NCI-H748 treated with DMSO at 0.1 percent for 48 hours (cell line): ENCODE data around the gene CD1B.
"Not testable (repeated sequence)": the region's sequence is repeated elsewhere in the genome, so short reads cannot be mapped to it uniquely, and the experiment has no call there.

Experiments
- DNase-seq: peaks from one replicate; lab custom pipeline; 2025; lab: John Stamatoyannopoulos, UW

CD1B gene

DNA sequence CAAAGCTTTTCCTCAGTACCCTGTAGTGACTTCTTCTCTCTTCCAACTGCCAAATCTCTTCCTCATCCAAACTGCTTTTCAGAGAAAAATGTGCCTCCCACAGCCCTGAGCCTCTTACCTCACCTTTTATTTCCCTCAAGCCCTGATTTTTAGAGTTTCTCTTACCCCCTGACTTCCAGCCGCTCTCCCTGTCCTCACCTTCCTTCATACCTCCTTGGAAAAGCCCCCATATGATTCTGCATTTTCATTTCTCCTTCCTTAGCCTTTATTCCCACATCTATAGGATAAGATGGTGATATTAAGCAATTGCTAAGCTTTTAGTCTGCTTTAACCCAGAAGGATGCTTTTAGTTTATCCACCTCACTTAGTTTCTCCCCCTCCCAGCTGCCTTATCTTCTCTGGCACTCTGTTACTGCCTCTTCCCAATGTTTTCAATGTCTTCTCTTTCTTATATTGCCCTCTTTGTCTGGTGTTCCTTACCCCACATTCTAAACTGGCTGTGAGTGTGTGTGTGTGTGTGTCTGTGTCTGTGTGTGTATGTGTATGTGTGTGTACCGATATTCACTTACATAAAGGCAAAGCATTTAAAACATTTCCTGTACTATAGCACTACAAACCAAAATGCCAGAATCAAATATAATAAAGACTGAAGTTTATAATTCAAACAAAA is at the start of gene CD1B:
TSS of gene CD1B (minus strand) at position 51 of the 670 bp plus-strand sequence. CDS start 108 bp downstream, outside the sequence.
- DNase-seq = no peak

DNA sequence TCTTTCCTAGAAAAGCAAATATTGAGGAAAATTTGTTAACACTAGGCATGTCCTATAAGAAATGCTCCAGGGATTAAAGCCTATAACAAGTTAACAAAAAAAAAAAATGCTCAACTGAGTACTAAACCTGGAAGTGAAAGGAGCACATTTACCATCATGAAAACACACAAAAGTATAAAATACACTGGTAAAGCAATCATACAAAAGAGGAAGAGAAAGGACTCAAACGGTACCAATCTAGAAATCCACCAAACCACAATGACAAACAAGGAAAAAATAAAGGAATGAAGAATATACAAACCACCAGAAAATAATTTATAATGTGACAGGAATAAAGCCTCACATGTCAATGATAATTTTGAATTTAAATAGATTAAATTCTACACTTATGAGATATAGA is 43.5 kb upstream of the CD1B start:
- no peak for DNase-seq

GRCh38 chr1:158374101-158374500 is 42.8 kb upstream of the CD1B start:
- not testable (repeated sequence) for DNase-seq

DNA sequence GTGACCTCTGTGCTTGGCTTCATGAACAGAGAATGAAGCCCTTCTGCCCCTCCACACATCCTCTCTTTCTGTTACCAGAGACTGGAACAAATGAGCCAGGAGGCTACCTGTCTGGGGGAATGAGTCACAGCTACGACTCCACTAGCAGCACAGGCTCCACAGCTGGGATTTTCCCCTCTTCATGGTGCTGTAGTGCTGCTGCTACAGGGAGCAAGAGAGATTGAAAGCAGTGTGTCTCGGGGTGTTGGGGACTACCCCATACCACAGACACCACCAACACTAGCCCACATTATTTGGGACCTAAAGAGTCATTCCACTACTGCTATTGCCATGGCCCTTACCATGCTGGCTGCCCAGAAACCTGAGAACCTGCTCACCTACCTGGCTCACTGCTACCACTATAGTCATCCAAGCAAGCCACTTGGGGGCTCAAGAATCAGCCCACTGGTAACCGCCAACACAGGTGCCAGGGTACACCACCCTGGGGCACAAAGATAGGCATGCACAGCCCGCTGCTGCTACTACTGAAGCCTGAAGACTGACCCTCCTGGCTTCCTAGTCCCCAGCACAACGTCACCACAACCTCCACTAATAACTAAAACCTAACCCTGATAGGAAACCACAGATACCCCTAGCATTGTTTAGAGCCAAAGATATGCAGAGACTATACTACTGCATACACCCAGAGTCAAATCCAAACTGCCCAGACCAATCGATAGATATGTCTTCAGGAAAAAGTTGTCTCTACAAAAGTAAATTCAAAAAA is 40.0 kb upstream of the CD1B start:
- no peak for DNase-seq

GRCh38 chr1:158366783-158367182 is 35.5 kb upstream of the CD1B start:
- no peak for DNase-seq

- no peak for DNase-seq
These were observed 31.6 kb upstream of the CD1B start for GRCh38 chr1:158362941-158363340.

DNA sequence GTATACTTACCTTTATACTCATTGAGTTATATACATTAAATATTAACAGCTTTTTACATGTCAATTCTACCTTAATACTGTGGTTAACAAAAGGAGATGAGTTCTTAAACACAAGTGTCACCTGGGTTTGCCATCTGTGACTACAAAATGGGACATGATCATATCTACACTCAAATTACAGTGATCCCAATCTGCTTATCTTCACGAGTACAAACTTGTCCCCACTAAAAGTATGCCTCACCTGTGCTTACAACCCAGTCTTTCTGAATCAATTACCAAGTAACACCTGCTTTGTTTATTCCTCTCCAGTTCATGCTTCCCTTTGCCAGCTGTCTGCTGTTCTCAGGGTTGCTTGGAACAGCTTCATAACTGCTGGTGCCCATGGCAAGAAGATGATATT is 31.2 kb upstream of the CD1B start:
- DNase-seq = no peak

DNA sequence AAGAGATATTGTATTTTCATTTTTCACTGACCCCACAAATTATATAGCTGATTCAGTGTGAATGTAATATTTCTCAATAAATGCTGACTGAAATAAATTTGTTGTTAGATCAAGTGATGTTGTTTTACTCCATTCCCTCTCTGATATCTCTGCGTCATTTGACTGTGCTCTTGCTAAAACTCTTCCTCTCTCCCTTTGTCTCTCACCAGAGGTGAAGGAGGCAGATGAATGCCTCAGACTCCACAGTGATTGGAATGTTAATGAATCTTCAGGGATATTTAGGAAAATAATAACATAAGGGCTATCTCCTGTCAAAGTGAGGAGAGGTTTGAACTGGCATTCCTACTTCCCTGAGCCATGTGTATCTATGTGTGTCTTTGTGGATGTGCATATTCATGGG is 26.1 kb upstream of the CD1B start:
- DNase-seq = no peak

DNA sequence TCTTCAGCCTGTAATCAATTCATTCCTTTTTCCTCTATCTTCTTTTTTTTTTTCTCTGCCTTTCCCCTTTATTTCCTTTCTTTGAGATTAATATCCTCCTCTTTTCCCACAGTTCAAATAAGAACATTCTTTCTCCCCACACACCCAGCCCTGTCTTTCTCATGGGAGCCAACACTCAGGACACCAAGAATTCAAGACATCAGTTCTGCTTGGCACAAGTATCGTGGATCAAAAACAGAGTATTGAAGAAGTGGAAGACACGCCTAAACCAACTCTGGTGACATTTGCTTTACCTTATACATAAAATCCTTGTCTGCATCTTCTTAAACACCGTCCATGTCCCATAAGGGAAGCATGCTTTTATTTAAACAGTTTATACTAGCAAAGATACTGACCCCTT is 25.3 kb upstream of the CD1B start:
- DNase-seq = no peak

DNA sequence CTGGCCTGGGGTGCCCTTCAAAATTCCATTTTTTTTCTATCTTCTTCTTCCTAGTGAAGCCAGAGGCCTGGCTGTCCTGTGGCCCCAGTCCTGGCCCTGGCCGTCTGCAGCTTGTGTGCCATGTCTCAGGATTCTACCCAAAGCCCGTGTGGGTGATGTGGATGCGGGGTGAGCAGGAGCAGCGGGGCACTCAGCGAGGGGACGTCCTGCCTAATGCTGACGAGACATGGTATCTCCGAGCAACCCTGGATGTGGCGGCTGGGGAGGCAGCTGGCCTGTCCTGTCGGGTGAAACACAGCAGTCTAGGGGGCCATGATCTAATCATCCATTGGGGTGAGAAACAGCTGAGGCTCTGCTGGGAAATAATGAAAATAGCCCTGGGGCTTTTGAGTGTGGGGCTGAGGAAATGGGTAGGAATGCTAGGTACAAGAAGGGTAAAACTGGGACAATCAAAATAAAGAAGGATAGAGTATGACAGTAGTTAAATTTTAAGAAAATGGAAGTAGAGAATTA is 24.5 kb upstream of the CD1B start:
- DNase-seq = no peak

- DNase-seq = no peak
These were observed 22.9 kb upstream of the CD1B start for GRCh38 chr1:158354255-158354654.

DNA sequence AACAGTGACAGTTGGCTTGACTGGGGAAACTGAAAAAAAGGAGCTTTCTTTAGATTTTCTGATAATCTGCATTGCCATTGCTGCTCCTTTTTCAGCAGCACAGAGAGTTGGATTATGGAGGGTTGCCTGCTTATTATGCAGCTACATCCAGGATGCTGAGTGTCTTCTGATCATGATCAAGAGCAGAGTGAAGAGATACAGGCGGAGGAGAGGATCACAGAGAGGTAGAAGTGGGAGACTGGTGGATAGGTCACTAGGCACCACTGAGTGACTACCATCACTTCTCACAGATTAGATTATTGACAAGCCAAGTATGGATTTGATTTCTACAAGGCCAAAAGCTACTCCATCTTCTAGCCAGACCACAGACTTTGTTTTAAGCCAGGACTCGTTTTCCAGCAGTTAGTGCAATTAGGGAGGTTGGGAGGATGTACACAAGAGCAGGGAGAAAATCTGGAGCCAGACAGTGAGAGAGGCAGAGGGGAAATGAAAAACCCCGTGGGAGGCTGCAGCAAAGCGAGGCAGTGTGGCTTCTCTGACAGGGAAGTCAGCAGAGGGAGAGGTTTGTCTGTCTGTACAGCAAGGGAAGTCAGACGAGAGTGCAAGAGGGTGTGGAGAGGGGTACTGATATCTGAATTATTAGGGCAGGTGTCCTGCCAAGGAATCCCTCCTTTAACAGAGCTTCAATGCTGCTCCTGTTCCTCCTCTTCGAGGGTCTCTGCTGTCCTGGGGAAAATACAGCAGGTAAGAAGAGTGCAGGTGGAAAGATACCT is 22.2 kb upstream of the CD1B start, which contains the start of gene CD1E:
TSS of gene CD1E (plus strand) at position 592 of the 773 bp plus-strand sequence. CDS start at position 687, 95 bp downstream.
- no peak for DNase-seq

DNA sequence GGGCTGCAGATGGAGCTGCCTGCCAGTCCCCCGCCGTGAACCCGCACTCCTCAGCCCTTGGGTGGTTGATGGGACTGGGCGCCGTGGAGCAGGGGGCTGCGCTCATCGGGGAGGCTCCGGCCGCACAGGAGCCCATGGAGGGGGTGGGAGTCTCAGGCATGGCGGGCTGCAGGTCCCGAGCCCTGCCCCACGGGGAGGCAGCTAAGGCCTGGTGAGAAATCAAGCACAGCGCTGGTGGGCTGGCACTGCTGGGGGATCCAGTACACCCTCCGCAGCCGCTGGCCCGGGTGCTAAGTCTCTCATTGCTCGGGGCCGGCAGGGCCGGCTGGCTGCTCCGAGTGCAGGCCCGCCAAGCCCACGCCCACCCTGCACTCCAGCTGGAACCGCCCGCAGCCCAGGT is 17.6 kb upstream of the CD1B start:
- not testable (repeated sequence) for DNase-seq

- DNase-seq = not testable (repeated sequence)
These were observed 5.1 kb upstream of the CD1B start for GRCh38 chr1:158336413-158336812.

GRCh38 chr1:158335213-158335532 is 3.8 kb upstream of the CD1B start:
- DNase-seq = no peak

GRCh38 chr1:158334526-158335212 is 3.3 kb upstream of the CD1B start:
- DNase-seq = no peak

DNA sequence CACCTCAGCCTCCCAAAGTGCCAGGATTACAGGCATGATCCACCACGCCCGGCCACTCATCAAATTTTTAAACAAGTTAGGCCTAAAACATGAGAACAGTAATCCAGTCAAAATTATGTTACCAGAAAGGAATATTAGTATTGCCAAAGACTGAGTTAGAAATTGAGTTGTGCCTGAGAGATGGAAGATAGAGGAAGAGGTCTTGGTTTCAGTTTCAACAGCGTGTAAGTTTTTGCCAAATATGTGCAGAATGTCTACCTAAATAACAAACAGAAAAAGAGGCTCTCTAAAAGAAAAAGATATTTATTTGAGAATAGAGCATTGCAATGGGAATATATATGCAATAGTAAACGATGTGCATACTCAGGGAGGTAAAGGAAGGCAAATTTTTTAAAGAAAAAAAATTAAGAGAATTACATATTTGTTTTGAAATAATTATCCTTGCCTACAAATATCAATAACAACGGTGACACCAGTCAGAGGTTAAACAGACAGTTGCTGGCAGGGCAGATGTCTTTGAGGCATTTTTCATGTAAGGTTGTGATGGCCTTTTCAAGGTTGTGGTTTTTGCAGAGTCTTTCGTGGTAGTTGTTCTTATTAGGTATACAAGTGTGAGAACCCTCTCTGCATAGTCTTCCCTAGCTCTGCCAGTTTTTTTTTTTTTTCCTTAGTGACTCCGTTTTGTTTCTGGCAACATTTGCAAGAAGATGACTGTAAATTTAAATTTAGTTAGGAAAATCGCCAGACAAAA is 2.2 kb upstream of the CD1B start:
- DNase-seq = no peak

DNA sequence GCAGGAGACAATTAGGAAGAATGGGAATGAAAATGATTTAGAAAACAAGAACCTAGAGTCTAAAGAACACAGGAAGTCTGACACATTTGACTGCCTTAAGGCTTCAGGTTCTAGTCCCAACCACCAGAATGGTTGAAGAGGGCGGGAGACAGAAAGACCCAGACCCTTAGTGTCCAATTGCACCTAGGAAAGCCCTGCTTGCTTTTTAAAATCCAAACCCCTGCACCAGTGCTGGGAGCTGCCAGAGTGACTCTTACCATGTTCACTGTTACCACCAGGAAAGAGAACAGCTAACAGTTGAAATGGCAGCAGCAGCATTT is 265 bp downstream of the CD1B start:
- DNase-seq = no peak

DNA sequence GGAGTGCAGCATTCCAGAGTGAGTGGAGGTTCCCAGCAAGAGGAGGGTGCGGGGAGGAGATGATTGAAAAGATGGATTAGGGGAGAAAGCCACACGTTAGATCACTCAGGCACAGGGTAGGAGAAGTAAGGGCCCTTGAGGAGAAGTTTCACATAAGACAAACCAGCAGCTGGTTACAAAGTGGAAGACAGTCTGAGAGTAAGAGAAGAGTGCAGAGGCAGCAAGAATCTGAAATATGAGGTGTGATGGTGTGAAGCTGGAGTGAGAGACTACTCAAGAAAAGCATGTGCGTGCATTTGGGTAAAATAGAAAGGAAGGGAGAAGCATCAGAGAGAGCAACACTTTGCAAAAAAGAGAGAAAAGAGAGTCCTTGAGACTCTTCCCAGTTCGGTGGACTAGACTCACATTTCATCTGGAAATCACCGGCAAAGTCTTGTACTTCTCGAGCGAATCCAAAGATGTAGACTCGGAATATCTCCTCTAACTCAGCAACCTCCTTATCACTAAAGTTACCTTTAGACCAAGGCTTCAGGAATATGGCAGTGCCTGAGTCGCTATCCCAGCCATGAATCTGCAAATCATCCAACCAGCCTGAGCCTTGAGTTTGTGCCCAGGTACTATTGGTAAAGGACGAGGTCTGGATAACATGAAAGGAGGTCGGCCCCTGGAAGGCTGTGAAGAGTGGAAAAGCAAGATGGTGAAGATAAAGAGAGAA is 783 bp downstream of the CD1B start:
- DNase-seq = no peak

GRCh38 chr1:158329733-158330132 is 1.6 kb downstream of the CD1B start:
- no peak for DNase-seq

DNA sequence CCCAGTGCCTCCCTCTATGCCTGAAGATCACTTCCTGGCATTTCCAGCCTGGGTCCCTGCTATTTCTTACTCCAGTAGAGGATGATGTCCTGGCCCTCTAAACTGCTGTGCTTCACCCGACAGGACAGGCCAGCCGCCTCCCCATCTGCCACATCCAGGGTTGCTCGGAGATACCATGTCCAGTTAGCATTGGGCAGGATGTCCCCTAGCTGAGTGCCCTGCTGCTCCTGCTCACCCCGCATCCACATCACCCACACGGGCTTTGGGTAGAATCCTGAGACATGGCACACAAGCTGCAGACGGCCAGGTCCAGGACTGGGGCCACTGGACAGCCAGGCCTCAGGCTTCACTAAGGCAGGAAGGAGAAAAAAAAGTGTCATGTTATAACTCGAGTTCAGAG is 2.0 kb downstream of the CD1B start:
- DNase-seq = no peak
